Neural progenitor cell (in vitro differentiated cells): ENCODE data around the gene MYCN. TPM values are rescaled to one million over a fixed set of nuclear protein-coding genes. Genes with fewer than 3 reads are reported as not detected.

Experiments used
- DNase-seq: peaks from one replicate; pipeline ENCODE4 v3.0.0-alpha.2; 2016; ENCODE audit warnings: low spot score
- H2AFZ ChIP-seq: fragments of 200-600 bp; sonication (generic); replicated peaks from 2 replicates; pipeline ENCODE4 v1.6.1; 2016; ENCODE audit warnings: antibody characterized with exemption
- H3F3A ChIP-seq: fragments of 200-600 bp; sonication (generic); 2 replicates; pipeline ENCODE4 v1.6.1; 2016; ENCODE audit warnings: antibody characterized with exemption, low read depth
- H3K27ac ChIP-seq: fragments of 200-600 bp; sonication (generic); 2 replicates; pipeline ENCODE4 v1.5.1; 2016; ENCODE audit warnings: mild to moderate bottlenecking
- H3K27me3 ChIP-seq: fragments of 200-600 bp; sonication (generic); 2 replicates; pipeline ENCODE4 v1.6.1; 2016; ENCODE audit warnings: mild to moderate bottlenecking, moderate library complexity
- H3K36me3 ChIP-seq: fragments of 200-600 bp; sonication (generic); 2 replicates; pipeline ENCODE4 v1.5.1; 2016
- H3K4me1 ChIP-seq: fragments of 200-600 bp; sonication (generic); 2 replicates; pipeline ENCODE4 v1.6.1; 2016; ENCODE audit warnings: mixed run types
- H3K4me2 ChIP-seq: fragments of 200-600 bp; sonication (generic); 2 replicates; pipeline ENCODE4 v1.6.1; 2016
- H3K4me3 ChIP-seq: fragments of 200-600 bp; sonication (generic); 2 replicates; pipeline ENCODE4 v1.5.1; 2016
- H3K79me2 ChIP-seq: fragments of 200-600 bp; sonication (generic); 2 replicates; pipeline ENCODE4 v1.6.1; 2016; ENCODE audit warnings: low read depth
- H3K9ac ChIP-seq: fragments of 200-600 bp; sonication (generic); 2 replicates; pipeline ENCODE4 v1.6.1; 2016
- H3K9me3 ChIP-seq: fragments of 200-600 bp; sonication (generic); 2 replicates; pipeline ENCODE4 v1.5.1; 2016; ENCODE audit warnings: low read depth
- H4K20me1 ChIP-seq: fragments of 200-600 bp; sonication (generic); 2 replicates; pipeline ENCODE4 v1.6.1; 2016; ENCODE audit warnings: low read depth
- H3K27ac Mint-ChIP-seq: 3 replicates; pipeline ENCODE4 v1.8.0; 2021; ENCODE audit warnings: mixed read lengths
- H3K27me3 Mint-ChIP-seq: 2 replicates; pipeline ENCODE4 v1.8.0; 2022; ENCODE audit warnings: low read depth, mild to moderate bottlenecking, inconsistent platforms, moderate library complexity, mixed read lengths; ENCODE audit not compliant: insufficient read depth
- H3K36me3 Mint-ChIP-seq: 3 replicates; pipeline ENCODE4 v1.8.0; 2021; ENCODE audit warnings: mixed read lengths
- H3K4me1 Mint-ChIP-seq: 3 replicates; pipeline ENCODE4 v1.8.0; 2021; ENCODE audit warnings: mixed read lengths
- H3K4me3 Mint-ChIP-seq: 3 replicates; pipeline ENCODE4 v1.8.0; 2021; ENCODE audit warnings: mild to moderate bottlenecking, moderate library complexity, mixed read lengths
- H3K9me3 Mint-ChIP-seq: 3 replicates; pipeline ENCODE4 v1.8.0; 2020; ENCODE audit warnings: mixed read lengths
- EZH2 ChIP-seq: fragments of 200-600 bp; sonication (generic); IDR thresholded peaks from 2 replicates; pipeline ENCODE4 v1.6.1; 2017; ENCODE audit warnings: antibody characterized with exemption, mild to moderate bottlenecking, moderate library complexity
- EZH2phosphoT487 ChIP-seq: fragments of 200-600 bp; sonication (generic); IDR thresholded peaks from 2 replicates; pipeline ENCODE4 v1.6.1; 2017; ENCODE audit warnings: antibody characterized with exemption
- small RNA-seq: library from RNA; depleted of rRNA; stranded (forward); fragments of <200 nt; gene quantifications from one replicate; pipeline ENCODE3, GENCODE V24; 2015
- total RNA-seq: library from RNA; depleted of rRNA; stranded (reverse); fragments of >200 nt; gene quantifications from 2 replicates; pipeline ENCODE4 v1.2.3, GENCODE V29; 2015; ENCODE audit warnings: low replicate concordance
- TF ChIP-seq, protein P1 (sequence below): fragments of 200-600 bp; sonication (generic); IDR thresholded peaks from 2 replicates; pipeline ENCODE4 v1.5.1; 2017; ENCODE audit warnings: antibody characterized with exemption, mild to moderate bottlenecking

MYCN gene
- total RNA-seq, 1 donor from 2014 or later = 24.7 TPM

DNA sequence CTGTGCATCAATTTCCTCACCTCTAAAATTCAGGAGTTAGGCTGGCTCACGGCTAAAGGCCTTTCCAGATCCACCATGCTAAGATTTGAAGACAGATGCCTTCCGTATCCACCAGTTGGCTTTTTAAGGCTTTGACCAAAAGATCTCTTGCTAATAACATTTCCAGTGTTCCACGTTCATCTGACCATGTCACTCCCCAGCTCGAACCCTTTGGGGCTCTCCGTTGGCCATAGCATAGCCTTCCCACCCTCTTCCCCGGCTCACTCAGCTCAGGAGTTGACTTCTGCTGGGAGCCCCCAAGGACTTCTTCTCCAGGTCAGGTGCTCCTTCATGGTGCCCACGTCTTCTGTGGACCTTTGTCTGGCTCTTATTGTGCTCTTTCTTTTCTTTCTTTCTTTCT lies 53.3 kb downstream of the MYCN start:
- peaks cover 13% of the 10 kb centered on the region for H3K27me3 Mint-ChIP-seq
- no peaks in the 10 kb centered on the region for H4K20me1 ChIP-seq
- no peak overlapping the region for H3K4me2 ChIP-seq
- H3K4me3 Mint-ChIP-seq = no peak overlapping the region
- H3K36me3 Mint-ChIP-seq = no peaks in the 10 kb centered on the region
- H3K36me3 ChIP-seq = no peaks in the 10 kb centered on the region
- no peaks in the 10 kb centered on the region for H3K9me3 ChIP-seq
- peaks cover 16% of the 10 kb centered on the region for H3K4me1 ChIP-seq
- peaks cover 3% of the 10 kb centered on the region for H3K9me3 Mint-ChIP-seq
- H3K9ac ChIP-seq = no peak overlapping the region
- H3K27me3 ChIP-seq = no peaks in the 10 kb centered on the region
- H3K27ac ChIP-seq = no peak overlapping the region
- H3F3A ChIP-seq = peaks cover 8% of the 10 kb centered on the region
- TF ChIP-seq EZH2 (no peak), EZH2phosphoT487 (no peak)
- TF ChIP-seq, protein P1, sequence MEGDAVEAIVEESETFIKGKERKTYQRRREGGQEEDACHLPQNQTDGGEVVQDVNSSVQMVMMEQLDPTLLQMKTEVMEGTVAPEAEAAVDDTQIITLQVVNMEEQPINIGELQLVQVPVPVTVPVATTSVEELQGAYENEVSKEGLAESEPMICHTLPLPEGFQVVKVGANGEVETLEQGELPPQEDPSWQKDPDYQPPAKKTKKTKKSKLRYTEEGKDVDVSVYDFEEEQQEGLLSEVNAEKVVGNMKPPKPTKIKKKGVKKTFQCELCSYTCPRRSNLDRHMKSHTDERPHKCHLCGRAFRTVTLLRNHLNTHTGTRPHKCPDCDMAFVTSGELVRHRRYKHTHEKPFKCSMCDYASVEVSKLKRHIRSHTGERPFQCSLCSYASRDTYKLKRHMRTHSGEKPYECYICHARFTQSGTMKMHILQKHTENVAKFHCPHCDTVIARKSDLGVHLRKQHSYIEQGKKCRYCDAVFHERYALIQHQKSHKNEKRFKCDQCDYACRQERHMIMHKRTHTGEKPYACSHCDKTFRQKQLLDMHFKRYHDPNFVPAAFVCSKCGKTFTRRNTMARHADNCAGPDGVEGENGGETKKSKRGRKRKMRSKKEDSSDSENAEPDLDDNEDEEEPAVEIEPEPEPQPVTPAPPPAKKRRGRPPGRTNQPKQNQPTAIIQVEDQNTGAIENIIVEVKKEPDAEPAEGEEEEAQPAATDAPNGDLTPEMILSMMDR = no peak
- H3K79me2 ChIP-seq = no peaks in the 10 kb centered on the region
- H3K4me1 Mint-ChIP-seq = peaks cover 25% of the 10 kb centered on the region
- no peak overlapping the region for H3K27ac Mint-ChIP-seq
- H2AFZ ChIP-seq = no peak overlapping the region
- no peak for DNase-seq
- no peak overlapping the region for H3K4me3 ChIP-seq

DNA sequence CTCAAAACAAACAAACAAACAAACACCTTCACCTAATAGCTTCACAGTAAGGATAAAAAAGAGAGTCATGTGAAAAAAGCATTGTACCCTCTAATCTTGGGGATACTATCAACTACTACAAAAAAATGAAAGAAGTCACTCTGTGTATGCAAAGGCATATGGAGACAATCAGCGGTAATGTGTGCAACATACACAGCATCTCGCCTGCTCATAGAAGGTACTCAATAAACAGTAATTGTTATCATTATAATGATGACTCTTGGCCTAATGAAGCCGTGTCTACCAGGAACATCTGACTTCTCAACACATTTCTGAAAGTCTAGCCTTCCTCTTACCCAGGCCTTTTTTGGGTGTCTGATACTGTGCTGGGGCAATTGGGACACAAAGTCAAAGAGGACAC lies 55.3 kb downstream of the MYCN start:
- Histone ChIP-seq H3K4me2 (no peak overlapping the region), H3K79me2 (no peaks in the 10 kb centered on the region), H3K27ac (no peak overlapping the region), H3K4me1 (peaks cover 8% of the 10 kb centered on the region), H3K4me3 (no peak overlapping the region), H3K27me3 (no peaks in the 10 kb centered on the region), H3K9me3 (no peaks in the 10 kb centered on the region), H3K36me3 (no peaks in the 10 kb centered on the region), H3K9ac (no peak overlapping the region), H2AFZ (no peak overlapping the region), H3F3A (no peaks in the 10 kb centered on the region), H4K20me1 (no peaks in the 10 kb centered on the region)
- Mint-ChIP-seq H3K4me3 (no peak overlapping the region), H3K4me1 (peaks cover 13% of the 10 kb centered on the region), H3K36me3 (no peaks in the 10 kb centered on the region), H3K9me3 (peaks cover 3% of the 10 kb centered on the region), H3K27ac (no peak overlapping the region), H3K27me3 (peaks cover 11% of the 10 kb centered on the region)
- TF ChIP-seq, protein P1 = no peak
- TF ChIP-seq EZH2phosphoT487 (no peak), EZH2 (no peak)
- DNase-seq = no peak

Small RNAs within 50 kb of the gene (small RNA-seq; reads per million reads assigned to genes)
- gene RF01210 (not detected), gene RN7SL104P (not detected)
